HS-27A (cell line): ENCODE results near the gene TELO2.

Experiments
- DNase-seq: peaks from one replicate; pipeline ENCODE4 v3.0.0-alpha.2; 2012; ENCODE audit warnings: low read depth, missing footprints

TELO2 gene

DNA sequence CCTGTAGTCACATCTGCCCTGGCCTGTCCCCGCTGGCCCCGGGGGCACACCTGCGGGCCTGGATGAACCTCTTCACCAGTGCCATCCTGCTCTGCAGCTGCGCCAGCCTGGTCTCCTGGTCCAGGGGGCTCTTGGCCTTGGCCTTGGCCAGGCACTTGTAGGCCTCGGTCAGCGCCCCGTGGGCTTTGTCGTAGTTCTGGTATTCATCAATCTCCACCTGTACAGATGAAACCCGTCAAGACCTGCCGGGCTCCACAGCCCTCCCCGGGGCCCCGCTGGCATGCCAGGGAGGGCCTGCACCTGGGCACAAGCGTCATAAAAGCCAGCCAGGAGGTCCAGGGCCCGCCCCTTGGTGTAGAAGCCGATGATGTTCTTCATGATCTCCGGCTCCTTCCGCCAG lies 26.7 kb downstream of the TELO2 start:
- no peak for DNase-seq

DNA sequence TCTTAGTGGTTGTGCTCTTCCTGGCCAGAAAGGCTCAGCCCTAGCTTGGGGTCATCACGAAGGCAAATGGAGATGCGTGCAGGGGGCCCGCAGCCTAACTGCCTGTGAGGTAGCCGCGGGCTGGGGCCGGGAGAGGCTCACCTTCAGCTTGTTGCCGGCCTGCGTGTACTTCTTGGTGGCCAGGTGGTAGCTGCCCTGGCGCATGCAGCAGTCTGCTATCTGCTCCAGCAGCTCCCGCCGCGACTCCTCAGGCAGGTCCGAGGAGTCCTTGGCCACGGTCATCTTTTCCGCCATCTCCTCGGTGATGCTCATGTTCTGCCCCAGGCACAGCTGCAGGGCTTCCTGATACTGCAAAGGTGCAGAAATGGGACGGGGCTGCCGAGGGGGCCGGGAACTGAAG lies 27.3 kb downstream of the TELO2 start:
- no peak for DNase-seq

DNA sequence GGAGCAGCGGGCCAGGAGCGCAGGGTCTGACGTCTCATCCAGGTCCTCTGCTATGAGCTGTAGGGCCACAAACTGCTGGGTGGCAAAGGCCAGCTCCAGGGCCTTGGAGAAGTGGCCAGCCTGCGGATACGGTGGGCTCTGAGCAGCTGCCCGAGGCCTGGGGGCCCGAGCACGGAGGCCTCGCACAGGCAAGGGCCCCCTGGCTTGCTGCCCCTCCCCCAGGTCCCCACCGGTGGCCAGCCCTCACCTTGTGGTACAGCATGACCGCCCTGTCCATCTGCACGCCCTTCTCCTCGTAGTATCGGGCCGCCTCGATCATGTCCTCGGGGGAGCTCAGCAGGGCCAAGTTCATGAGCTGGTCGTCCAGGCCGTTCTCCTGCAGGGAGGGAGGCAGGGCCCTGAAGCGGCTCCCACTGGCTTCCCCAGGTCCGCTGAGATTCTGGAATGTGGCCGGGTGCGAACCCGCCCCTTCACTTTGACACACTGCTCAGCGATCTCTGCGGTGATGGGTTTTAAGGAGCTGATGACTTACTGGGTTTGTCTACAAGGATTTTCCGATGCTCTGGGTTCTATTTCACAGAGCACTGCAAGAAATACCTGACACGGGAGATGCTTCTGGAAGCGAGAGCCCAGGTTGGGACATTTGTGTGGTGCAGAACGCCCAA lies 30.6 kb downstream of the TELO2 start:
- no peak for DNase-seq

DNA sequence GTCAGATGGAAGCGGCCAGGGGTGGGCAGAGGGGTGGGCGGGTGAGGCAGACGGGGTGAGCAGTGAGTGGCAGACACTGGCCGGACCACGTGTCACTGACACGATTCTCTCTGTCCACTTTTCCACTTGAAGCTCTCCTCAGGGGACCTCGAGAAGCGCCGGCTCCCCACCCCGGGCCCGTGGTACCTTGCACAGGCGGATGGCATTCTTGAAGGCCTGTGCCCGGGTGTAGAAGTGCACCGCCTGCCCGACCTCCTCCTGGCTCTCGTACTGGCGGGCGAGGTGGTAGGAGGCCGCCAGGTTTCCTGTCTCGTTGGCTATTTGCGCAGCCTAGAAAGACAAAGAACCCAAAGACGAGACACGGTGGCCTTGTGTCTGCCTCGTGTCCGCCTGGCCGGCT lies 31.2 kb downstream of the TELO2 start:
- DNase-seq = no peak

DNA sequence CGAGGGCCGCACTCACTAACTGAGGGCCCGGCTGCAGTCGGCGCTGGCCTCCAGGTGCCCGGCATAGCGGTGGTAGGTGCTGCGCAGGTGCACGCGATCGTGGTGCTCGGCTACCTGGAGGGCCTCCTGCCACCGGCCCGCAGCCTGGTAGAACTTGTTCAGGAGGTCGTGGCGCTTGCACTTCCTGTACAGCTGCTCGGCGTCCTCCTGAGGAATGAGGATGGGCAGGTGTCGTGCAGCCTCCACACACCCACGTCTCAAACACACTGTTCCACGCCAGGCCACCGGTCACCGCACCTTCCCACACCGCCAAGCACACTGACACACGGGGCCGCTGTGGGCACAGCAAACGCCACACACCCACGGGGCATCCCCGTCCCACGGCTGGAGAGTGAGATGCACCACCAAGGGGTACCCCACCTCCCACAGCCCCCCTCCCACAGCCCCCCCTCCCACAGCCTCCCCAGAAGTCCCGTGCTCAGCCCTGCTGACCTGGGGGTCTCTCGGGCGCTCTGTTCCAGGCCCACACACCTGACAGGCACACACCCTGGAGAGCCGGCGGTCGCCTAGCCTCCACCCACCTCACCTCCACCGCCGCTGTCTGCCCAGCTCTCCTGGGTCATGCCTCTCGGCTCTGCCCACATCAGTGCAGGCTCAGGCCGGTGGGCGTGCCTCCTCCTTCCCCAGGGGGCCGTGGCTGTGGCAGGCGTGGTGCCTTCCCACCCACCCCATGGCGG lies 32.9 kb downstream of the TELO2 start:
- DNase-seq = no peak

DNA sequence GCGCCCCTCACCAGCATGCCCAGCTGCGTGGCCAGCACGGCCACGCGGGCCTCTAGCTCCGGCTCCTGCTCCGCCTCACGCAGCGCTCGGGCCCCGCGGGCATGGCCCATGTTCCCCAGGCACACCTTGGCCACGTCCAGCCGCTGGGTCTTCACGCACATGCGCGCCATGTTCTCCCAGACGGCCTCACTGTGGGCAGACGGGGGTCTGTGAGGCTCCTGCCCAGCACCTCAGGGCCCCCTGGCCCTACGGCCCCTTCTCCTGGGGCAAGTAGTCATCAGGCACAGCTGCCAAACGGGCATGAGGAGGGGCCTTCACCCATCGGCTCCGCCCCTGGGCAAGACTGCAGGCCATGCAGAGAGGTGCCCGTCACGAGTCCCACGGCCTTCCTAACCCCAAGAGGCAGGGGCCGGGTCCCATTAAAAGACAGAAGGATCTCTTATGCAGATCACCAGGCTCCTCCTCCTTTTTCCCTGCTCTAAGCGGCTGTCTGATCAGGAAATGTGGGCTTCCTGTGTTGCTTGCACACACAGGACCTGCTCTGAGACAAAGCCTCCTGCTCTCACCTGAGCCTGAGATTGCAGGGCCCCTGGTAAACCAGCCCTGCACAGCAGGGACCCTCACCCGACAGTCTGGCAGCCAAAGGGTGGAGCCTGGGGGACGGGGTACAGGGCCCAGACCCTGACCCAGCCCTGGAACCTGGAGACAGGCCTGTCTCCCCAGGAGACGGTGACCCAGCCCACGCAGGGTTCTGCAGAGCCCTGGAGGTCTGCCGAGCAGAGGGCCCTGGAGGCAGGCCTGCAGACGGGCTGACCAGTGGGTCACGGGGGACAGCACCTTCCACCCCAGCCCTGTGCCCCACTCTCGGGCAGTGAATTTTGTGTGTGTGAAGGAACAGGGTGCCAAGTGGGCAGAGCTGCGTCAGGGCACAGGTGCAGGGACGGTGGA lies 33.7 kb downstream of the TELO2 start:
- DNase-seq = no peak

DNA sequence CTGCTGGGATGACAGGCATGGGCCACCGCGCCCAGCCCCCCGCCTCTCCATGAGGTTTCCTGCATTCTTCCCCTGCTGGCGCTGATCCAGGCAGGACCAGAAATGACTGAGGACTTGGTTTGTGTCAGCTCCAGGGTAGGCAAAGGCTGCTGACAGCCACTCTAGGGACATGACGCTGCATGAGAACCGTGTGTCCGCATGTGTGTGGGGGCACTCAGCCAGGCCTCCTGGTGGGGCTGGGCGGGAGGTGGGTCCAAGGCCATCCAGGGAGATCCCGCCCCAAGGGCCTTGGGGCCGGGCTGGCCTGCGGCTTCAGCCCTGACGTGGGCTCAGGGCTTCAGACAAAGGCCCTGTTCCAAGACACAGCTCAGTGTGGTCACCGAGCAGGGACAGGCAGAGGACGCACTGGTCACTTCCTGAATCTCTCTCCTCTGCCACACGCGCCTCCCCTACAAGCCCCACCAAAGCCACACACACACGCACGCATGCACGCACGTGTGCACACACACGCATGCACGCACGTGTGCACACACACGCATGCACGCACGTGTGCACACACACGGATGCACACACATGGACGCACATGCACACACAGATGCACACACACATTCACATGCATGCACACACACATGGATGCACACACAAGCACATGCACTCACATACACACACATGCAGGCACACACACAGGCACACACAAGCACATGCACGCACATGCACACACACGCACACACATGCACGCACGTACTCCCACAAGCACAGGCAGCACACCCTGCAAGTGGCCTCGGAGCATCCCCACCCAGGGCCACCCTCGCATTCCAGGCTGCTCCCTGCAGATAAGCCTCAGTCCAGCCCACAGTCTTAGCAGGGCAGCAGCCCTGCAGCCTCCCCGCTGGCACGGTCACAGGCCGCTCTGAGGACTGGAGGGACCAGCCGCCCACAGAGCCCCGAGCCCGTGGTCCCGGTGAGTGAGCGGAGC lies 35.0 kb downstream of the TELO2 start:
- DNase-seq = no peak

DNA sequence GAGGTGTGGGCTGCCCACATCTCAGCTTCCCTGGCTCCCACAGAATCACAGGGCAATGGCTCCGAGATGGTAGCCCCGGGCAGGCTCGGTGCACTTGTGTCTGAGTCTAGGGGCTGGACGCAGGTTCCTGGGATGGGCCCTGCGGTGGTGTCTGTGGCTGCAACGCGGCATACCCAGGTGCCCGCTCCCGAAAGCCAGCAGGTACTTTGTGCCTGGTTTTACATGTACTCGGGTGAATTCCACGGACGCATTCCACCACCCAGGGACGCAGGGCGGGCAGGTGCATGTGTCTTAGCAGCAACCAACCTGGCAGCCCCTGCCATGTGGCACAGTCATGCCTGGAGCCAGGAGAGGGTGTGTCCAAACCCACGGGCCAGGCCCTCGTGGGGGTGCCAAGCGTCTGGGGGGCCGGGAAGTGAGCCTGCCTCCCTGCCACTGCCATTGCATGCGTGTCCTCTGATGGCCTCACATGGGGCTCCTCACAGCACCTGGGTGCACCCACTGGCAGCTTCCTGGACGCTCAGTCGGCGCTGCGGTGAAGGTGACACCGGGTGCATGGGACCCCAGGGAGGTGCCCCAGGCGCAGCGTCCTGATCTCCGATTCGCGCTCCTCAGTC lies 35.9 kb downstream of the TELO2 start:
- DNase-seq = no peak

DNA sequence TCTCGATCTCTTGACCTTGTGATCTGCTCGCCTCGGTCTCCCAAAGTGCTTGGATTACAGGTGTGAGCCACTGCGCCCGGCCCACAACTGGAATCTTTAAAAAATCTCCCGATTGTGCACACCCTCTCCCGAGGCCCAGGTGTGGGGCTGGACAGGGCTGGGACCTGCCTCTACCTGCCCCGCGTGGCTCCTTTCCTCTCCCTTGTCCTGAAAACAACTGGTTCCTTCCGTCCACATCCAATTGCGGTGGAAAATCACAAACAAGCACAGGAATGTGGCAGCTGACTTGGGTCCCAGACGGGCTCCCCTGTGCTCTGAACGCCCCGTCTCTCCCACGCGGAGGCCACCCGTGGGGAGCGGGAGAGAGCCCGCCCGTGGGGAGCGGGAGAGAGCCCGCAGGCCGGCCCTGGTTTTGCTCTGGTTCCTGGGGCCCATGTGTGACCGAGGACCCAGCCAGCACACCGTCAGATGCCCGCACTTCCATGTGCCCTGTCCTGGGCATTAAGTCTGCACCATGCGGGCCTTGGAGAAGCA lies 37.3 kb downstream of the TELO2 start:
- DNase-seq = no peak

DNA sequence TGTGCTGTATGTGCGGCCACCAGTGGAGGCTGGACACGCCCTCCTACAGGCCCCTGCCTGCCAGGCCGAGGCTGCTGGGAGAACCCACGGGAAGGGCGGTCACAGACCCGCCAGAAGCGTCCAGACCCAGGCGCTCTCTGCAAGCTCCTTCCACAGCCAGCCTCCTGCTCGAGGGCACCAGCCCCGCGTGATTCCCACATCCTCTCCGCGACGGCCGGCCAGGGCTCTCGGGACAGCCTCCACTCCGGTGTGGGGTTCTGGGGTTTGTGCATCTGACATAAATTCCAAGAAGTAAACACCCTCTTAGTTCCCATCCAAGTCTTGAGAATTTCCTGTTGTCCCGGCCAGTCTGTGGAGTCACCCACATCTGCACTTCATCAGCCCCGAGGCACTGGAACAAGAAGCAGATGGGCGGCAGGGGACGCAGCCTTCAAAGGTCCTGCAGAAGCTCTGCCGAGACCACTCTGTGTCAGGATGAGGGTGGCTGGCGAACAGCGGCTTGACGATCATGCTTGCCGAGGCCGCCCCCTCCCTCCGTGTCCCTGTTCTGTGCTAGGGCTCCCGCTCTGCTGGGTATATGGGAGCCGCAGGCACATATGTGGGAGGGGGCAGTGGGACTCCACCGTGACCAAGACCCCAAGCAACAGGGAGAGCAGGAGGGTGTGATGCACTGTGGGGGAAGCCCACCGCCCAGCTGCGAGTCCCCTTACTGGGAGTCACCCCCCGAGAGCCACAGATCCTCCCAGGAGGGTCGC lies 37.9 kb downstream of the TELO2 start:
- DNase-seq = no peak

DNA sequence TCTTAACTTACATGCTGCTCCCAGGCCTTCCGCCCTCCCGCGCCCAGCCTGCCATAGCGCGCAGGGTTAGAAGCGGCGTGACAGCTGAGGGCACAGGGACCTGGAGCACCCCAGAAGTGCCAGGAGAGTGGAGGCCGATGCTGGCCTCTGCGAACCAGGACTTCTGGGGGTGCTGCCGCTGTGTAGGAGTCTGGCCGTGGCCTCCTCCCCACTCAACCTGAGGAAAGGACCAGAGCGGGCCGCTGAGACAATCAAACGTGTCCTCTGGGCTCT lies 38.4 kb downstream of the TELO2 start:
- DNase-seq = no peak

DNA sequence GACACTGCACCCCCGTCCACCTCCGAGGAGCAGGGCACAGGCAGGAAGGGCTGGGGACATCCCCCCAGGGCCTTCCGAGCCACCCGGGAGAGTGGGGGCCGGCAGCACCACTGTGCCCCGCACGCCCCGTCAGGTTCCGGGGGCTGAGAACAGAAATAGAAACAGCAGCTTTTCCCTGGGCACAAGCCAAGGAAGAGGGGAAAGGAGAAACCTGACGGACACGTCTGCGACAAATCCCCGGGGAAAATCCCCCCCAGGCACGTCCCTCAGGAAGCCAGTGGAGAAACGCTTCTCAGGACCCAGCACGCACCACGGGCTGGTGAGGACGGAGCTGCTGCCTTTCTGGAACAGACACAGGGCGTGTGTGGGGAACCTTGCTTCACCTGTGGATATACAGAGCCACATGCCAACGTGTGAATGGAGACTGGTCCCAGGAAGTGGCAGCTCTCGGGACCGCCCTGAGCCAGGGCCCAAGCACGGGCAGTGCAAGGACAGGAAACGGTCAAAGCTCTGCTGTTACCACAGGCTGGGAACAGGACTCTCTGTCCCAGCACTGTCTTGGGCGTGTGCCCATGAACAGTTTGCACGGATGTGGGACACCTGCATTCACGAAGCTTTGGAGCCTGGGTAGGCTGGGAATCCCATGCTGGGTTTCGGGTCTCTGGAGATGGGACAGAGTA lies 39.1 kb downstream of the TELO2 start:
- DNase-seq = no peak

DNA sequence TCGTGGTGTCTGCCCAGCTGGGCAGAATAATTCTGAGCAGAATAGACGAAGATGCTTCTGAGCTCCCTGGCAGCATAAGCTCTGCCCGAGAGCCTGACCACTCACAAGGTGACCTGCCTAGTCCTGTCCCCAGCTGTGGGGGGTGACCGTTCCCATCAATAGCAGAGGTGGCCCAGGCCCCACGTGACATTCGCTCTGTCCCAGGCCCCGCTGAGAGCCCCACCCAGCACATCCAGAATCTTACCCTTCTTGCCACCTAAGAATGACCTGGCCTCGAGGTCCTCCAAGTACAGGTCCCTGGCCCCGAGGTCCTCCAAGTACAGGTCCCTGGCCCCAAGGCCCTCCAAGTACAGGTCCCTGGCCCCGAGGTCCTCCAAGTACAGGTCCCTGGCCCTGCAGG lies 39.6 kb downstream of the TELO2 start:
- no peak for DNase-seq

DNA sequence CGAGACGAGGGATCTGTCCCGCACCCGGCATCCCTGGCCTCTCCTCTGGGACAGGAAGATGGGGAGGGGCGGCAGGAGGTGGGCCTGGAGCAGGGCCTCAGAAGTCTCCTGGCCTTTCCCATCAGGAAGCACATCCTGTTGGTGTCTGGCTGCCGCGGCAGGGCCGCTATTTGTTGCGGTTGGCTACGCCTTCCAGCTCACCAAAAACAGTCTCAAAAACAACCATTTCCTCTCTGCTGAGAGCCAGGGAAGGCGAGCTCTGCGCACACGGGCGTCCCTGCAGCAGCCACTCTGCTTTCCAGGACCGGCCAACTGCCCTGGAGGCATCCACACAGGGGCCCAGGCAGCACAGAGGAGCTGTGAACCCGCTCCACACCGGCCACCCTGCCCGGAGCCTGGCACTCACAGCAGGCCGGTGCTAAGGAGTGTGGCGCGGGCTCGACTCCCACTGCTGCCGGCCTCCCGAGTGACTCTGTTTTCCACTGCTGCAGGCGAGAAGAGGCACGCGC lies 40.3 kb downstream of the TELO2 start, which contains the start of gene TMEM204:
TMEM204 (plus strand) TSS at position 224 of the 509 bp plus-strand sequence. CDS start 610 bp downstream, outside the sequence.
- no peak for DNase-seq

DNA sequence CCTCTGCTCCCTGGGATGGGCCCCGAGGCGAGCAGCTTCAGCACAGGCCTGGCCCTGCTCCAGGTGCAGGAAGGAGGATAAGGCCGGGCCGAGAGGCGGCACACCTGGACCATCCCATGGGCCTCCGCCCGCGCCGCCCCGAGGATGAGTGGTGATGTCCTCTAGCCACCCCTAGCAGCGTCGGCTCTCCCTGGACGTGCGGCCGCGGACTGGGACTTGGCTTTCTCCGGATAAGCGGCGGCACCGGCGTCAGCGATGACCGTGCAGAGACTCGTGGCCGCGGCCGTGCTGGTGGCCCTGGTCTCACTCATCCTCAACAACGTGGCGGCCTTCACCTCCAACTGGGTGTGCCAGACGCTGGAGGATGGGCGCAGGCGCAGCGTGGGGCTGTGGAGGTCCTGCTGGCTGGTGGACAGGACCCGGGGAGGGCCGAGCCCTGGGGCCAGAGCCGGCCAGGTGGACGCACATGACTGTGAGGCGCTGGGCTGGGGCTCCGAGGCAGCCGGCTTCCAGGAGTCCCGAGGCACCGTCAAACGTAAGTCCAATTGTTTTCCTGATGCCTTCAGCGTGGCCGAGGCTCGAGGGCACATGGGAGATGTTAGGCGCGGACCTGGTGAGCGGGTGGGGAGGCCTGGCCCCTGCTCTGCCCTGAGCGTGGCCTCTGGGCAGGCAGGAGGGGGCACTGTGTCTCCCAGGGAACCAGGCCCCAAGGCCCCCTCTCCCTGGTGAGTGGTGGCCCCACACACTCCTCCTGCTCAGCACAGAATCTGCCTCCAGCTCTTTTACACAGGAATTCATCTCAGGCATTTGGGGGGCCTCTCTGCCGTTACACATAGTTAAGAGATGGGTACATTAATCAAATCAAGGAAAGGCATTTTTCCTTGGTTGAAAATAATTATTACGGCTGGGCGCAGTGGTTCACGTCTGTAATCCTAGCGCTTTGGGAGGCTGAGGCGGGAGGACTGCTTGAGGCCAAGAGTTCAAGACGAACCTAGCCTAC lies 41.2 kb downstream of the TELO2 start:
- DNase-seq = no peak

DNA sequence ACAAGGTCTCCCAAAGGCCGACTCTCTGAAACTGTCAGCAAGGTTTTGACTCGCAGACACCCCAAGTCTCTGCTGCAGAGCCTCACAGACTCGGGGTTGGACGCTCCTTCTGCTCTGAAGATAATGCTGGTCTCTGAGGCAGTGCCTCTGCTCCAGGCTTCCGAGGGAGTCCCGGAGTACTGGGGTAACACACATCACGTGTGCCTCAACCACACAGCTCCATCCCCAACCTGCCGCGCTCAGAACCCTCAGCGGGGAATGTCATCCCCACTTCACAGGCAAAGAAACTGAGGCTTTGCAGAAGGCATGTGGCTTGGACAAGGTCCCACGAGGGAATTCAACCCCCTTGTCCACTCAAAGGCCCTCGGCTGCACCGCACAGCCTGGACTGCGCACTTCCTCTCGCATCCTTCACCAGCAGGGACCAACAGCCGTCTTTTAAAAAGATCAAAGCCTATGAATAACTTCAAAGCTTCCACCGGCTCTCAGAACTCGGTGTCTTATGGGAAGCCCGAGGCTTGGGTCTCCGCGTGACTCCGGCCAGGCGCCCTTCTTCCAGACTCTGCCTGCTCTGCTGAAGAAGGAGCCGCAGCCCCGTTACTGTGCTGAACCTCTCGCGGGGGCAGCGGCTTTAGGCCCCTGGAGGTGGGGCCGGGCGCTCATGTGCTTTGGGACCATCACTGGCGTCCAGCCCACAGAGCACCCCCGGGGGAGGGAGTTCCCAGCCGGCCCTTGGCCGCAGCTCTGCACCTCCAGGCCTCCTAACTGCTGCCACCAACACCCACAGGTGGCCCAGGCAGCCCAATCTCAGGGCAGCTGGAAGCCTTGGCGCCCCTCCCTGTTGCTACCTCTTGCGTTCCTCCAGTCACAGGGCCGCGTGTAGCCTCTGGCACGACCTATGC lies 42.5 kb downstream of the TELO2 start:
- DNase-seq = no peak

DNA sequence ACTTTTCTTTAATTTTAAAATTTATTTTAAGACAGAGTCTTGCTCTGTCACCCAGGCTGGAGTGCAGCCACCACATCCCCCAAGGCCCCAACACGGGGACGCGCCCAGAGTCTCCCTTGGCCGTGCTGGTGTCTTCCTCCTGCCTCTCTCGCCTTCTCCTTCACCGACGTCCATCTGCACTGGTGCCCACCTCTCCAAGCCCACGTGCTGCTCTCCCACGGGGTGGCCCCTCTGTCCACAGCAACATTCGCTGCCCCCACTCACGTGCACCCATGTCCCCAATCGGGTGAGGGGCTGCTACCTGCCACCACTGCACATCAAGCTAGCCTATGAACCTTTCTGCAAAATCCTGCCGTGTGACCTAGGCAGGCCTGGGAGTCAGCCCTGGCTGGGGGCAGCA lies 43.4 kb downstream of the TELO2 start:
- no peak for DNase-seq
